CD4-positive, alpha-beta memory T cell (primary cell): Measurements from ENCODE around the gene ATG4D. TPM values are rescaled to one million over a fixed set of nuclear protein-coding genes. Genes with fewer than 3 reads are reported as not detected.

Source experiments
- CTCF ChIA-PET: fragments of 350-600 bp; sonication (Branson Sonifier 250); formaldehyde crosslinking; loops from one replicate; lab custom pipeline; 2021; ENCODE audit warnings: inconsistent platforms; ENCODE audit not compliant: partially characterized antibody; lab: Charles Lee
- POLR2A ChIA-PET: fragments of 350-600 bp; sonication (Branson Sonifier 250); formaldehyde crosslinking; loops from one replicate; lab custom pipeline; 2021; ENCODE audit not compliant: partially characterized antibody; lab: Charles Lee
- DNase-seq, 5 donors: peaks; one replicate each; pipeline versions ENCODE4 v3.0.0 to v3.0.0-alpha.2; 2020 to 2022; ENCODE audit warnings: mixed read lengths in 1 of 5
- H3K27ac ChIP-seq: one replicate; pipeline ENCODE4 v1.7.0; 2013; ENCODE audit warnings: low read depth, low read length
- H3K27me3 ChIP-seq: 2 replicates; pipeline ENCODE4 v1.7.0; 2013; ENCODE audit warnings: mild to moderate bottlenecking, low read length, moderate library complexity; ENCODE audit not compliant: insufficient read depth
- H3K36me3 ChIP-seq: 2 replicates; pipeline ENCODE4 v1.7.0; 2013; ENCODE audit warnings: mild to moderate bottlenecking, low read length, moderate library complexity; ENCODE audit not compliant: insufficient read depth
- H3K4me1 ChIP-seq: 2 replicates; pipeline ENCODE4 v1.7.0; 2013; ENCODE audit warnings: mild to moderate bottlenecking, low read length, moderate library complexity; ENCODE audit not compliant: insufficient read depth
- H3K4me3 ChIP-seq, 2 donors: one replicate each; pipeline ENCODE4 v1.7.0; 2013; ENCODE audit warnings: low read length in 2 of 2, mild to moderate bottlenecking in 1 of 2
- H3K9me3 ChIP-seq, 2 donors: one replicate each; pipeline ENCODE4 v1.7.0; 2013; ENCODE audit warnings: low read length in 2 of 2, control low read depth in 1 of 2; ENCODE audit not compliant: control insufficient read depth in 1 of 2
- H3K27ac Mint-ChIP-seq, 7 donors: one replicate each; pipeline ENCODE4 v1.8.0; 2020 to 2021; ENCODE audit warnings: mixed read lengths in 7 of 7, mild to moderate bottlenecking in 6 of 7, inconsistent platforms in 3 of 7, moderate library complexity in 3 of 7
- H3K27me3 Mint-ChIP-seq, 2 donors: one replicate each; pipeline ENCODE4 v1.8.0; 2020 to 2021; ENCODE audit warnings: mixed read lengths in 2 of 2
- H3K36me3 Mint-ChIP-seq, 2 donors: one replicate each; pipeline ENCODE4 v1.8.0; 2020 to 2021; ENCODE audit warnings: mixed read lengths in 2 of 2, inconsistent platforms in 1 of 2, mild to moderate bottlenecking in 1 of 2
- H3K4me1 Mint-ChIP-seq, 4 donors: one replicate each; pipeline ENCODE4 v1.8.0; 2020 to 2021; ENCODE audit warnings: mixed read lengths in 4 of 4, mild to moderate bottlenecking in 1 of 4
- H3K4me3 Mint-ChIP-seq, 8 donors: one replicate each; pipeline ENCODE4 v1.8.0; 2020 to 2021; ENCODE audit warnings: mixed read lengths in 8 of 8, mild to moderate bottlenecking in 7 of 8, moderate library complexity in 6 of 8, inconsistent platforms in 3 of 8
- H3K9me3 Mint-ChIP-seq, 8 donors: one replicate each; pipeline ENCODE4 v1.8.0; 2020 to 2021; ENCODE audit warnings: mixed read lengths in 8 of 8, mild to moderate bottlenecking in 5 of 8, inconsistent platforms in 3 of 8, moderate library complexity in 1 of 8
- intact Hi-C: fragments of 100-400 bp; cut with micrococcal nuclease; formaldehyde crosslinking; loops from one replicate; pipeline ENCODE4 v1.15.1; 2023
- polyA plus RNA-seq, 2 donors: library from polyadenylated mRNA; unstranded; fragments of 300-500 nt; fragmentation: Illumina TruSeq; gene quantifications; one replicate each; pipeline ENCODE4 v1.2.3, GENCODE V29; 2021
- total RNA-seq, 2 experiments: library from RNA; stranded (reverse); gene quantifications; one replicate each; pipeline ENCODE4 v1.2.3, GENCODE V29; 2021

ATG4D gene
- total and polyA plus RNA-seq, 4 experiments from 2014 or later, result 9.3 to 58.6 (median 36.8) TPM

DNA sequence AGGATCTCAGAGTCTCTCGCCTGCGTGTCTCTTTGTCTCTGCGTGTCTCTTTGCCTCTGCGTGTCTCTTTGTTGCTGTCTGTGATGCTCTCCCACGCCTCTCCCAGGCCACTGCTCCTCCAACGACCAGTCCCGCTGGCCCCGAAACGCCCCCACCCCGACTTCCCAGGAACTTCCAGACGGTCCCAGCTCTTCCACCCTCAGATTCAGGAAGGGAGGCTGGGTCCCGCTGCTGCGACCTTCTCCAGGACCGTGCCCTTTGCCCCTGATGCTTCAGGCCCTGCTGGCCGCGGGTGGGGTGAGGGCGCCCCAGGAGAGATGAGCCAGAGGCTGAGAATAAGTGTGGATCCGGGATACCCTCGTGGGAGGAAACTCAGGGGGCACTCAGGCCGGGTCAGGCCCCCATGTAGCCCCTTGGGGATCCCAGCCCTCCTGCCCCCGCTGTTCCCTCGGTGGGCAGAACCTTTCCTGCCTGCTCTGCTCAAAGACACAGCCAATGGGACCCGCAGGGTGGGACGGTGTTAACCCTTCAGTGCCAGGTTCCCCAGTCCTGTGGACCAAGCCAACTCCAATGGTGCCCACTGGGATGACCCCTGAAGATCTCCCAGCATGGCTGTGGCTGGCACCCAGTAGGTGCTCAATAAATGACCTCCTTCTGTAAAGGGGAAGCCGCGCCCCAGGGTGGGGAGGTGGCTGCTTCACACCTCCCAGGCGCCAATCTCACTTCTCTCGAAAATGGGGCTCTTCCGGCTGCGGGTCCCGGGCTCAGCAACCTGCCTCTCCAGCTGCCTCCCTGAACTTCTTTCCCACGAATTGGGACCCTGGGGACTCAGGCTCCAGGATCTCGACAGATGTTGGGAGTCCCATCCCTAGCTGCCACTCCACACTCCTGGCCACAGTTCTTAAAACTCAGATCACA lies 25.0 kb upstream of the ATG4D start:
- Mint-ChIP-seq H3K36me3 (no peaks in the 10 kb centered on the region), H3K27me3 (peaks cover 33 to 34% of the 10 kb centered on the region in 2 donors), H3K4me3 (peak overlapping the region; percentile 49 to 85 (median 82)), H3K9me3 (no peaks in the 10 kb centered on the region), H3K4me1 (peaks cover 15 to 43% (median 25%) of the 10 kb centered on the region in 4 donors), H3K27ac (peak overlapping the region in 5 of 7 donors; percentile 63 to 92 (median 74))
- H3K4me3 ChIP-seq, result no peak overlapping the region
- no peak overlapping the region for H3K27ac ChIP-seq
- no peaks in the 10 kb centered on the region for H3K36me3 ChIP-seq
- intact Hi-C loops, result no loop called here
- CTCF ChIA-PET, result interaction anchor here (0.7 to 2.6 kb wide), 4 partner anchors 8 to 106 kb away, joined by 3 to 9 read pairs (median 6); no protein-coding TSS in a partner anchor
- DNase-seq, result no peak
- POLR2A ChIA-PET, result no interaction called here
- H3K27me3 ChIP-seq, result peaks cover 31% of the 10 kb centered on the region
- no peaks in the 10 kb centered on the region for H3K9me3 ChIP-seq
- H3K4me1 ChIP-seq, result peaks cover 40% of the 10 kb centered on the region

DNA sequence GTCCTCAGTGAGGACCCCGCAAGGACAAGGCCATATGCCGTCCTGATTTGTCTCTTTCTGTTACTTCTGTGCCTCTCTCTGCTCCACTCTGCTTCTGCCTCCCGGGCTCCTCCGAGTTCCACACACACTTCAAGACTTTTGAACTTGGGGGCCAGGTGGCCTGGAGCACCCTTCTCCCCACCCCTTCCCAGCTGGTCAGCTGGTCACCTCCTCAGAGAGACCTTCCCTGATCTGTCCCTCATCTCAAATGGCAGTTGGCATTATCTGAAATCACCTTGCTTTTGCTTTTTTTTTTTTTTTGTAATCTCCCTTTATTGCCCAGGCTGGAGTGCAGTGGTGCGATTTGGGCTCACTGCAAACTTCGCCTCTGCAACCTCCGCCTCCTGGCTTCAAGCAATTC lies 24.3 kb upstream of the ATG4D start:
- Histone ChIP-seq H3K27me3 (peaks cover 26% of the 10 kb centered on the region), H3K27ac (no peak overlapping the region), H3K36me3 (no peaks in the 10 kb centered on the region), H3K4me3 (no peak overlapping the region), H3K9me3 (no peaks in the 10 kb centered on the region), H3K4me1 (peaks cover 35% of the 10 kb centered on the region)
- Mint-ChIP-seq H3K27ac (peak overlapping the region in 5 of 7 donors; percentile 3 to 77 (median 63)), H3K36me3 (no peaks in the 10 kb centered on the region), H3K4me1 (peaks cover 14 to 36% (median 25%) of the 10 kb centered on the region in 4 donors), H3K4me3 (peak overlapping the region in 7 of 8 donors; percentile 49 to 83 (median 78)), H3K9me3 (no peaks in the 10 kb centered on the region), H3K27me3 (peaks cover 32 to 33% of the 10 kb centered on the region in 2 donors)
- POLR2A ChIA-PET, result no interaction called here
- CTCF ChIA-PET, result interaction anchor here (2.1 to 2.6 kb wide), 2 partner anchors 9 to 53 kb away, joined by 7 to 9 read pairs; no protein-coding TSS in a partner anchor
- intact Hi-C loops, result no loop called here
- DNase-seq, result no peak

DNA sequence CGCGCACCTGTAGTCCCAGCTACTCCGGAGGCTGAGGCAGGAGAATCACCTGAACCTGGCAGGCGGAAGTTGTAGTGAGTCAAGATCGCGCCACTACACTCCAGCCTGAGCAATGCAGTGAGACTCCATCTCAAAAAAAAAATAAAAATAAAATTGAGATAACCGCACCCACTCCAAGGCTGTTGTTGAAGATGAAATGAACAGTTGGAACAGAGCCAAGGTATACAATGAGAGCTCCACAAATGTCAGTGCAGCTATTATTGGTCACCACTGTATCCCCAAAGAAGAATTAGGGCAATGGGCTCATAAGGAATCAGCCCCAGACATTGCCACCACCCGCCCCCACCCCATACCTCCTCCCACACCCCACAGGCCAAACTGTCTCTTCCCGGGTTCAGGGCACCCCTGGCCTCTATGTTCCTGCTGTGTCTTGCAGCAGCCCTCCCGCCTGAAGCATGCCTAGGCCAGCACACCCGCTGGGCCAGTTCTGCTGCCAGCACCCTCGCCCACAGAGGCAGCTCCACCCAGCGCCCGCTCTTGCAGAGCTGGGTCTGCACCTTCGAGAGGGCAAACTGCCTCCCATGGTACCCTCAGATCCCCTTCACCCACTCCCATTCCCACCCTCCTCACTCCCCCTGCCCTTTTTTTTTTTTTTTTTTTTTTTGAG lies 22.9 kb upstream of the ATG4D start:
- no peak overlapping the region for H3K27ac ChIP-seq
- H3K27me3 Mint-ChIP-seq, result peaks cover 24% of the 10 kb centered on the region in 2 donors
- H3K4me3 ChIP-seq, result no peak overlapping the region
- peaks cover 14 to 33% (median 23%) of the 10 kb centered on the region in 4 donors for H3K4me1 Mint-ChIP-seq
- no peak overlapping the region for H3K4me3 Mint-ChIP-seq
- H3K4me1 ChIP-seq, result peaks cover 30% of the 10 kb centered on the region
- no peaks in the 10 kb centered on the region for H3K9me3 ChIP-seq
- H3K9me3 Mint-ChIP-seq, result no peaks in the 10 kb centered on the region
- H3K27me3 ChIP-seq, result peaks cover 18% of the 10 kb centered on the region
- ChIA-PET CTCF (interaction anchor here (2.1 kb wide), 1 partner anchor 11 kb away, joined by 7 read pairs; no protein-coding TSS in a partner anchor), POLR2A (interaction anchor here (0.6 kb wide), 1 partner anchor 64 kb away, joined by 3 read pairs; no protein-coding TSS in a partner anchor)
- H3K36me3 Mint-ChIP-seq, result no peaks in the 10 kb centered on the region
- intact Hi-C loops, result no loop called here
- no peak overlapping the region for H3K27ac Mint-ChIP-seq
- H3K36me3 ChIP-seq, result no peaks in the 10 kb centered on the region
- no peak for DNase-seq

- no peak overlapping the region for H3K27ac ChIP-seq
- H3K4me1 ChIP-seq, result peaks cover 29% of the 10 kb centered on the region
- peaks cover 16% of the 10 kb centered on the region for H3K27me3 ChIP-seq
- Mint-ChIP-seq H3K27ac (no peak overlapping the region), H3K4me3 (no peak overlapping the region), H3K9me3 (no peaks in the 10 kb centered on the region), H3K4me1 (peaks cover 13 to 24% (median 19%) of the 10 kb centered on the region in 4 donors), H3K27me3 (peaks cover 18 to 19% of the 10 kb centered on the region in 2 donors), H3K36me3 (no peaks in the 10 kb centered on the region)
- no peak overlapping the region for H3K4me3 ChIP-seq
- no peaks in the 10 kb centered on the region for H3K36me3 ChIP-seq
- no peak for DNase-seq
- ChIA-PET POLR2A (no interaction called here), CTCF (interaction anchor here (0.5 to 1.6 kb wide), 3 partner anchors 13 to 178 kb away, joined by 3 to 7 read pairs (median 4); no protein-coding TSS in a partner anchor)
- intact Hi-C loops, result no loop called here
- H3K9me3 ChIP-seq, result no peaks in the 10 kb centered on the region
Observed at GRCh38 chr19:10521461-10522171, 22.1 kb upstream of the ATG4D start.

- H3K4me3 Mint-ChIP-seq, result no peak overlapping the region
- Histone ChIP-seq H3K9me3 (no peaks in the 10 kb centered on the region), H3K36me3 (no peaks in the 10 kb centered on the region), H3K27me3 (peaks cover 6% of the 10 kb centered on the region), H3K4me3 (no peak overlapping the region), H3K4me1 (peaks cover 13% of the 10 kb centered on the region), H3K27ac (no peak overlapping the region)
- H3K27ac Mint-ChIP-seq, result no peak overlapping the region
- intact Hi-C loops, result no loop called here
- no peaks in the 10 kb centered on the region for H3K9me3 Mint-ChIP-seq
- CTCF ChIA-PET, result interaction anchor here (0.7 to 1.6 kb wide), 4 partner anchors 15 to 176 kb away, joined by 3 to 7 read pairs (median 4); no protein-coding TSS in a partner anchor
- no peaks in the 10 kb centered on the region for H3K36me3 Mint-ChIP-seq
- no peak for DNase-seq
- H3K27me3 Mint-ChIP-seq, result peaks cover 12% of the 10 kb centered on the region in 2 donors
- POLR2A ChIA-PET, result no interaction called here
- H3K4me1 Mint-ChIP-seq, result peaks cover 8 to 16% (median 12%) of the 10 kb centered on the region in 4 donors
Observed at GRCh38 chr19:10523135-10523636, 20.5 kb upstream of the ATG4D start.

DNA sequence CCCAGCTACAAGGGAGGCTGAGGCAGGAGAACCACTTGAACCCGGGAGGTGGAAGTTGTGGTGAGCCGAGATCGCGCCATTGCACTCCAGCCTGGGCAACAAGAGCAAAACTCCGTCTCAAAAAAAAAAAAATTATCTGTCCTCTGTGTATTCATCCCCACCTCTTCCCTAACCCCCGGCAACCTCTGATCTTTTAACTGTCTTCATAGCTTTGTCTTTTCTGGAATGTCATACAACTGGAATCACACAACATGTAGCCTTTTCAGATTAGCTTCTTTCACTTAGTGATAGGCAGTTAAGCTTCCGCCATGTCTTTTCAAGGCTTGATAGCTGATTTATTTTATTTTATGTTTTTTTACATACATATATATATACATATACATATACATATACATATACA lies 18.1 kb upstream of the ATG4D start:
- H3K4me1 Mint-ChIP-seq, result no peaks in the 10 kb centered on the region
- intact Hi-C loops, result no loop called here
- no peaks in the 10 kb centered on the region for H3K4me1 ChIP-seq
- H3K36me3 ChIP-seq, result no peaks in the 10 kb centered on the region
- CTCF ChIA-PET, result interaction anchor here (1.0 kb wide), 1 partner anchor 10 kb away, joined by 5 read pairs; no protein-coding TSS in a partner anchor
- no peaks in the 10 kb centered on the region for H3K36me3 Mint-ChIP-seq
- no peak overlapping the region for H3K4me3 ChIP-seq
- no peaks in the 10 kb centered on the region for H3K27me3 Mint-ChIP-seq
- no peak overlapping the region for H3K27ac ChIP-seq
- no peak overlapping the region for H3K27ac Mint-ChIP-seq
- H3K9me3 Mint-ChIP-seq, result no peaks in the 10 kb centered on the region
- no peaks in the 10 kb centered on the region for H3K27me3 ChIP-seq
- DNase-seq, result no peak
- H3K4me3 Mint-ChIP-seq, result no peak overlapping the region
- POLR2A ChIA-PET, result no interaction called here
- no peaks in the 10 kb centered on the region for H3K9me3 ChIP-seq
